BE2C (cell line): Measurements from ENCODE around the gene TYMP.

Experiments used
- DNase-seq: peaks from one replicate; pipeline ENCODE4 v3.0.0-alpha.2; 2020
- H3K27me3 ChIP-seq: fragments of 250-450 bp; sonication (Bioruptor Pico); 2 replicates; pipeline ENCODE4 v1.5.1; 2020; ENCODE audit warnings: mild to moderate bottlenecking
- H3K36me3 ChIP-seq: fragments of 250-450 bp; sonication (Bioruptor Pico); 2 replicates; pipeline ENCODE4 v1.5.1; 2020; ENCODE audit warnings: mild to moderate bottlenecking
- H3K4me1 ChIP-seq: fragments of 250-450 bp; sonication (Bioruptor Pico); 2 replicates; pipeline ENCODE4 v1.5.1; 2020
- H3K4me3 ChIP-seq: 2 replicates; pipeline ENCODE4 v1.5.1; 2011; ENCODE audit warnings: low read depth, low read length
- H3K9me3 ChIP-seq: fragments of 250-450 bp; sonication (Bioruptor Pico); 2 replicates; pipeline ENCODE4 v1.5.1; 2020
- CTCF ChIP-seq: IDR thresholded peaks from 2 replicates; pipeline ENCODE4 v1.5.1; 2012; ENCODE audit warnings: mild to moderate bottlenecking, low read depth, low read length

TYMP gene

DNA sequence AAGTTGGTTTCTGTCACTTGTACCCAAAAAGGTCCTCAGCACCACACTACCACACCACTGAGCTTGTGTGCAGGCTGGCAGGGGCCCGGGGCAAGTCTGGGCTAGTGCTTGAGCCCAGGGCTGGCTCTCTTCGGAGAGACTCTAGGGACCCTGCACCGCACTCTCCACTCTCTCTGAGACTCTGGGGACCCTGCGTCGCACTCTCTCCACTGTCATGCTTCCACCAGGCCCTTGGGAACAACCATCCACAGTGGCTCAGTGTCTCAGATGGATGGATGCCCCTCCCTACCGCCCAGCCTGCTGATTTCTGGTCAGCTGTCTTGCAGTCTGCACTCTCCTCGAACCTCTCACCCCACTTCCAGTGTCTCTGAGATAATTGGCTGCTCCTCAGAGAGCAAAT lies 52.9 kb downstream of the TYMP start:
- H3K4me1 ChIP-seq, result no peaks in the 10 kb centered on the region; the same call in 1 of the 2 replicates
- peaks cover 5% of the 10 kb centered on the region; the same call in 1 of the 2 replicates for H3K36me3 ChIP-seq
- no peaks in the 10 kb centered on the region for H3K9me3 ChIP-seq
- H3K27me3 ChIP-seq, result peaks cover 12% of the 10 kb centered on the region
- no peak overlapping the region for H3K4me3 ChIP-seq
- DNase-seq, result no peak
- no peak for TF ChIP-seq CTCF
